ENCODE data around the gene HIVEP3. TPM values are rescaled to one million over a fixed set of nuclear protein-coding genes. Genes with fewer than 3 reads are reported as not detected.

The HIVEP3 gene
- polyA plus RNA-seq, 1 of the 3 experiments (the other 2 are of a cell fraction): 6.4 TPM

DNA sequence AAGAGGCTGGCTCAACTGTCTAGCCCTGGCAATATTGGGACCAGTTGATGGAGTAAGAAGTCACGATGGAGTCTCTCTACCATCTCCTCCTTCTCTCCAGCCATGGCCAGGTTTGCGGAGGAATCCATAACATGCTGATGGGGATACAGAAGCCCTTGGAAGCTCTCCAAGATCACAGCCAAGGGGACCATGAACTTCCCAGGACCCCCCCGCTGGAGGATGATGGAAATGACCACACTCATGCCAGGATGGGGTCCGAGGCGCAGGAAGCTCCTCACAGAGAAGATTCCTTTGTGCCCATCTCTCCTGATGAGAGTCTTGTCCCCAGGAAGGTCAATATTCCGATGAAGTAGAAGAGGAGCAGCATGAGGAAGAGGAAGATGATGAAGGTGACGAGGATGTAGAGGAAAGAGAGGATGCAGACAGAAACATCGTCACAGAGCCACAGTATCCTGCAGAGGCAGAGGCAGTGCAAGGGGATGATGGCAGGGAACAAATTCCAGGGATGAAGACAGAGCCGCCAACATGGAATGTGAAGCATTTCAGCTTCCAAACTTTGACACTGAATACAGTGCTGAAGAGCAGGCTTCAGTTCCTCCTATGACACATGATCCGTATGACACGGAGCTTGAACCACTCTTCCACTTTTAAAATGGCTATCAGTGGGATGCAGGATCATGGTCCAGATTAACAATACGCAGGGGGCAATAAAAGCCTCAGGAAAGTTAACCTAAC is 376.4 kb downstream of the HIVEP3 start:
- no peak overlapping the region for H3K9ac ChIP-seq
- H2AFZ ChIP-seq (ENCODE audit: low read depth): no peak overlapping the region
- CTCF ChIA-PET: interaction anchor here (2.6 to 4.3 kb wide), 2 partner anchors 26 to 32 kb away, joined by 14 to 20 read pairs; no protein-coding TSS in a partner anchor
- peaks cover 5 to 15% of the 10 kb centered on the region in 2 experiments; a peak in 2 of 4 replicates for H3K4me1 ChIP-seq (ENCODE audit: control insufficient read depth in 1 of 2, insufficient read depth in 2 of 2, low read depth in 1 of 2, low read length in 1 of 2)
- H3K4me2 ChIP-seq: no peak overlapping the region
- no peak for DNase-seq
- no peaks in the 10 kb centered on the region for H3K9me2 ChIP-seq
- no peaks in the 10 kb centered on the region for H3K27me3 ChIP-seq (ENCODE audit: insufficient read depth)
- TF ChIP-seq EP300 (IDR thresholded peaks at IDR 0.05; ENCODE audit: borderline replicate concordance in 1 of 2, low read depth in 1 of 2, low read length in 1 of 2): no peak
- no peak for TF ChIP-seq TEAD4 (IDR thresholded peaks at IDR 0.05; ENCODE audit: borderline replicate concordance, insufficient read depth)
- TF ChIP-seq, protein P1, sequence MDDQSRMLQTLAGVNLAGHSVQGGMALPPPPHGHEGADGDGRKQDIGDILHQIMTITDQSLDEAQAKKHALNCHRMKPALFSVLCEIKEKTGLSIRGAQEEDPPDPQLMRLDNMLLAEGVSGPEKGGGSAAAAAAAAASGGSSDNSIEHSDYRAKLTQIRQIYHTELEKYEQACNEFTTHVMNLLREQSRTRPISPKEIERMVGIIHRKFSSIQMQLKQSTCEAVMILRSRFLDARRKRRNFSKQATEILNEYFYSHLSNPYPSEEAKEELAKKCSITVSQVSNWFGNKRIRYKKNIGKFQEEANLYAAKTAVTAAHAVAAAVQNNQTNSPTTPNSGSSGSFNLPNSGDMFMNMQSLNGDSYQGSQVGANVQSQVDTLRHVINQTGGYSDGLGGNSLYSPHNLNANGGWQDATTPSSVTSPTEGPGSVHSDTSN (IDR thresholded peaks at IDR 0.05): no peak
- no peak for TF ChIP-seq REST (IDR thresholded peaks at IDR 0.05; ENCODE audit: low read depth, low read length)
- TF ChIP-seq MAX (IDR thresholded peaks at IDR 0.05; ENCODE audit: low read depth): no peak
- no peak for TF ChIP-seq YY1 (IDR thresholded peaks at IDR 0.05; ENCODE audit: low read depth)
- no peak for TF ChIP-seq RCOR1 (IDR thresholded peaks at IDR 0.05; ENCODE audit: low read length)
- TF ChIP-seq RXRA (IDR thresholded peaks at IDR 0.05; ENCODE audit: borderline replicate concordance, low read depth): no peak
- TF ChIP-seq CTCF (IDR thresholded peaks at IDR 0.05): no peak
- TF ChIP-seq, protein P2, sequence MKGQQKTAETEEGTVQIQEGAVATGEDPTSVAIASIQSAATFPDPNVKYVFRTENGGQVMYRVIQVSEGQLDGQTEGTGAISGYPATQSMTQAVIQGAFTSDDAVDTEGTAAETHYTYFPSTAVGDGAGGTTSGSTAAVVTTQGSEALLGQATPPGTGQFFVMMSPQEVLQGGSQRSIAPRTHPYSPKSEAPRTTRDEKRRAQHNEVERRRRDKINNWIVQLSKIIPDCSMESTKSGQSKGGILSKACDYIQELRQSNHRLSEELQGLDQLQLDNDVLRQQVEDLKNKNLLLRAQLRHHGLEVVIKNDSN (IDR thresholded peaks at IDR 0.05; ENCODE audit: borderline replicate concordance, low read depth): no peak
- TF ChIP-seq GABPA (IDR thresholded peaks at IDR 0.05; ENCODE audit: low read depth): no peak
- TF ChIP-seq JUND (IDR thresholded peaks at IDR 0.05): no peak
- H3K79me2 ChIP-seq (ENCODE audit: insufficient read depth): no peaks in the 10 kb centered on the region
- no peaks in the 10 kb centered on the region; the same call in 1 of the 2 replicates for H4K20me1 ChIP-seq (ENCODE audit: insufficient read depth)
- WGBS (ENCODE audit: low lambda C conversion rate): 91% methylated on average over 11 of the region's 12 CpGs
- no peaks in the 10 kb centered on the region for H3K36me3 ChIP-seq (replicated peaks in 1 of 2; ENCODE audit: control insufficient read depth in 1 of 2, insufficient read depth in 2 of 2, low read length in 1 of 2)
- no peaks in the 10 kb centered on the region for H3K9me3 ChIP-seq
- peaks cover 5% of the 10 kb centered on the region for H3F3A ChIP-seq (replicated peaks; ENCODE audit: insufficient read depth)
- POLR2A ChIA-PET: no interaction called here
- H3K4me3 ChIP-seq (ENCODE audit: low read depth in 2 of 2, low read length in 1 of 2): no peak overlapping the region
- H3K27ac ChIP-seq (ENCODE audit: low read depth in 2 of 2, low read length in 1 of 2): no peak overlapping the region
